ENCODE data around the gene RPUSD1.

RPUSD1 gene

DNA sequence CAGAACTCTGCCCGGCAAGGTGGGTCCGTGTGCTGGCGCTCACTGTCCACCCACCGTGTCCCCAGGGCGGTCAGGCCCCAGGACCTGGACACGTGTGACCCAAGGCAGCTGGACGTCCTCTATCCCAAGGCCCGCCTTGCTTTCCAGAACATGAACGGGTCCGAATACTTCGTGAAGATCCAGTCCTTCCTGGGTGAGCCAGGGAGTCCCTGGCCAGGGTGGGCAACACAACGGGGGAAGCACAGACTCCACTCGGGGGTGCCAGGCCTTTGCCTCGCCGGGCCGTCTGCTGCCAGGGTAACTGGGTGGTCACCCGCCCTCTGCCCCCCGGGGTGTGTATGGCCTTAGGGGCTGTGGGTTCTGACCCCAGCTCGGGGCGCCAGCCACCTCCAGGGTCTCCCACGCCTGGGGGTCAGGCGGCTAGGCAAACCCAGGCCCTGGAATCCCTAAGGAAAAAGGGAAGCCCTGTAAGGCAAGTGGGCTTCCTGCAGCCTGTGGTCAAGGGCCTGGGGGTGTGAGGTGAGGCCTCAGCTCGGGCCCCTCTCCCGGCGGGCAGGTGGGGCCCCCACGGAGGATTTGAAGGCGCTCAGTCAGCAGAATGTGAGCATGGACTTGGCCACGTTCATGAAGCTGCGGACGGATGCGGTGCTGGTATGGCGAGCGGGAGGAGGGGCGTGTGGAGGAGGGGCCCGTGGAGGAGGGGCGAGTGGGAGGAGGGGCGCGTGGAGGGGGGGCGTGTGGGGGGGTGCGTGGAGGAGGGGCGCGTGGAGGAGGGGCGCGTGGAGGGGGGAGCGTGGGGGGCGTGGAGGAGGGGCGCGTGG is 21.2 kb downstream of the RPUSD1 start:
- no peak overlapping the region for H3K27ac ChIP-seq
- TF ChIP-seq, protein P1, sequence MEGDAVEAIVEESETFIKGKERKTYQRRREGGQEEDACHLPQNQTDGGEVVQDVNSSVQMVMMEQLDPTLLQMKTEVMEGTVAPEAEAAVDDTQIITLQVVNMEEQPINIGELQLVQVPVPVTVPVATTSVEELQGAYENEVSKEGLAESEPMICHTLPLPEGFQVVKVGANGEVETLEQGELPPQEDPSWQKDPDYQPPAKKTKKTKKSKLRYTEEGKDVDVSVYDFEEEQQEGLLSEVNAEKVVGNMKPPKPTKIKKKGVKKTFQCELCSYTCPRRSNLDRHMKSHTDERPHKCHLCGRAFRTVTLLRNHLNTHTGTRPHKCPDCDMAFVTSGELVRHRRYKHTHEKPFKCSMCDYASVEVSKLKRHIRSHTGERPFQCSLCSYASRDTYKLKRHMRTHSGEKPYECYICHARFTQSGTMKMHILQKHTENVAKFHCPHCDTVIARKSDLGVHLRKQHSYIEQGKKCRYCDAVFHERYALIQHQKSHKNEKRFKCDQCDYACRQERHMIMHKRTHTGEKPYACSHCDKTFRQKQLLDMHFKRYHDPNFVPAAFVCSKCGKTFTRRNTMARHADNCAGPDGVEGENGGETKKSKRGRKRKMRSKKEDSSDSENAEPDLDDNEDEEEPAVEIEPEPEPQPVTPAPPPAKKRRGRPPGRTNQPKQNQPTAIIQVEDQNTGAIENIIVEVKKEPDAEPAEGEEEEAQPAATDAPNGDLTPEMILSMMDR (conservative IDR thresholded peaks at IDR 0.05; ENCODE audit: low read depth, low read length) = no peak

DNA sequence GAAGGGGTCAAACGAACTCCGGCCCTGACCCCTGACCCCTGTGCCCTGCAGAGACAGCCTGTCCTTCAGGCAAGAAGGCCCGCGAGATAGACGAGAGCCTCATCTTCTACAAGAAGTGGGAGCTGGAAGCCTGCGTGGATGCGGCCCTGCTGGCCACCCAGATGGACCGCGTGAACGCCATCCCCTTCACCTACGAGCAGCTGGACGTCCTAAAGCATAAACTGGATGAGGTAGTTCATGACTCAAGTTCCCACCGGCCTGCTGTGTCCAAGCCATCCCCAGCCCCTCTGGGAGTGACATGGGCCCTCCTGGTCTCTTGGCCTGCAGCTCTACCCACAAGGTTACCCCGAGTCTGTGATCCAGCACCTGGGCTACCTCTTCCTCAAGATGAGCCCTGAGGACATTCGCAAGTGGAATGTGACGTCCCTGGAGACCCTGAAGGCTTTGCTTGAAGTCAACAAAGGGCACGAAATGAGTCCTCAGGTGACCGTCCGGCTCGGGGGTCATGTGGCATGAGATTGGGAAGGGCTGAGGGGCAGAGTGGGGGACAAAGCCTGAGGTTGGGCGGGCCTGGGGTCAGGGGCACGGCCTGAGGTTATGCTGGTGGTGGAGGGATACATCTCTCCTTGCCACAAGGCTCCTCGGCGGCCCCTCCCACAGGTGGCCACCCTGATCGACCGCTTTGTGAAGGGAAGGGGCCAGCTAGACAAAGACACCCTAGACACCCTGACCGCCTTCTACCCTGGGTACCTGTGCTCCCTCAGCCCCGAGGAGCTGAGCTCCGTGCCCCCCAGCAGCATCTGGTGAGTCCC is 22.0 kb downstream of the RPUSD1 start:
- TF ChIP-seq, protein P1 (conservative IDR thresholded peaks at IDR 0.05; ENCODE audit: low read depth, low read length) = no peak
- Histone ChIP-seq H3K4me2 (no peak overlapping the region), H3K9ac (no peak overlapping the region), H4K20me1 (ENCODE audit: insufficient read depth) (no peaks in the 10 kb centered on the region), H3K4me1 (ENCODE audit: low read depth, poor library complexity, severe bottlenecking) (no peaks in the 10 kb centered on the region), H3K27ac (no peak overlapping the region), H2AFZ (ENCODE audit: low read depth) (no peak overlapping the region), H3K79me2 (ENCODE audit: insufficient read depth, low read depth) (no peaks in the 10 kb centered on the region), H3K36me3 (ENCODE audit: insufficient read depth) (no peaks in the 10 kb centered on the region), H3K27me3 (ENCODE audit: insufficient read depth, low read depth) (peaks cover 69% of the 10 kb centered on the region), H3K4me3 (IDR thresholded peaks at IDR 0.05; ENCODE audit: insufficient read depth, low read depth, low read length) (no peak overlapping the region)

More for the DNA sequence above, 21.2 kb downstream of the RPUSD1 start:
- Histone ChIP-seq H4K20me1 (ENCODE audit: insufficient read depth) (no peaks in the 10 kb centered on the region), H3K4me1 (ENCODE audit: low read depth, poor library complexity, severe bottlenecking) (no peaks in the 10 kb centered on the region), H3K9ac (no peak overlapping the region), H2AFZ (ENCODE audit: low read depth) (no peak overlapping the region), H3K4me2 (no peak overlapping the region), H3K4me3 (IDR thresholded peaks at IDR 0.05; ENCODE audit: insufficient read depth, low read depth, low read length) (no peak overlapping the region), H3K27me3 (ENCODE audit: insufficient read depth, low read depth) (peaks cover 69% of the 10 kb centered on the region), H3K36me3 (ENCODE audit: insufficient read depth) (no peaks in the 10 kb centered on the region), H3K79me2 (ENCODE audit: insufficient read depth, low read depth) (no peaks in the 10 kb centered on the region)

DNA sequence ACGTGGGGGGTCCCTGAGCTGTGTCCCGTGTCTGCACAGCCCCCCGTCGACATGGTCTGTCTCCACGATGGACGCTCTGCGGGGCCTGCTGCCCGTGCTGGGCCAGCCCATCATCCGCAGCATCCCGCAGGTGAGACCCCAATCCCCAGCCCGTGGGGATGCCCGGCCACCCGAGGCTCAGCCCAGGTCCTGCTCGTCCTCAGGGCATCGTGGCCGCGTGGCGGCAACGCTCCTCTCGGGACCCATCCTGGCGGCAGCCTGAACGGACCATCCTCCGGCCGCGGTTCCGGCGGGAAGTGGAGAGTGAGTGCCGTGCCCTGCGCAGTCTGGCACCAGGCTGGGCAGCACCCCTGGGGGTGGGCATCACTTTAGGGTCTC is 22.7 kb downstream of the RPUSD1 start:
- H3K79me2 ChIP-seq (ENCODE audit: insufficient read depth, low read depth) = no peaks in the 10 kb centered on the region
- H4K20me1 ChIP-seq (ENCODE audit: insufficient read depth) = no peaks in the 10 kb centered on the region
- H3K36me3 ChIP-seq (ENCODE audit: insufficient read depth) = no peaks in the 10 kb centered on the region
- no peak overlapping the region for H3K27ac ChIP-seq
- H3K4me1 ChIP-seq (ENCODE audit: low read depth, poor library complexity, severe bottlenecking) = no peaks in the 10 kb centered on the region
- no peak overlapping the region for H2AFZ ChIP-seq (ENCODE audit: low read depth)
- TF ChIP-seq, protein P1 (conservative IDR thresholded peaks at IDR 0.05; ENCODE audit: low read depth, low read length) = no peak
- H3K4me3 ChIP-seq (IDR thresholded peaks at IDR 0.05; ENCODE audit: insufficient read depth, low read depth, low read length) = no peak overlapping the region
- peaks cover 71% of the 10 kb centered on the region for H3K27me3 ChIP-seq (ENCODE audit: insufficient read depth, low read depth)
- no peak overlapping the region for H3K9ac ChIP-seq
- H3K4me2 ChIP-seq = no peak overlapping the region

DNA sequence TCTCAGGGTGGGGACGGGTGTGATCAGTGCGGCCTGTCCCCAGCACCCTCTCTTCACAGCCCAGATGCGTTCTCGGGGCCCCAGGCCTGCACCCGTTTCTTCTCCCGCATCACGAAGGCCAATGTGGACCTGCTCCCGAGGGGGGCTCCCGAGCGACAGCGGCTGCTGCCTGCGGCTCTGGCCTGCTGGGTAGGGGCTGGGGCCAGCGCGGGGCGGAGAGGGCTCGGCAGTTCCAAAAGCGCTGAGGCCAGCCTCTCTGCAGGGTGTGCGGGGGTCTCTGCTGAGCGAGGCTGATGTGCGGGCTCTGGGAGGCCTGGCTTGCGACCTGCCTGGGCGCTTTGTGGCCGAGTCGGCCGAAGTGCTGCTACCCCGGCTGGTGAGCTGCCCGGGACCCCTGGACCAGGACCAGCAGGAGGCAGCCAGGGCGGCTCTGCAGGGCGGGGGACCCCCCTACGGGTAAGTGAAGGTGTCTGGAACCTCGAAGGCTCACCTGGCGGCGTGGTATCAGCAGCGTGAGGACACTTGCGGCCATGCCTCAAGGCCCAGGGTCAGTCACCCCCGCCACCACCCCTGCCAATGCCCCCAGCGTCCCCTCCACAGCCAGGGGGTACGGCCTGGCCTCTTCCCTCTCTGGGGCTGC is 23.2 kb downstream of the RPUSD1 start:
- TF ChIP-seq, protein P1 (conservative IDR thresholded peaks at IDR 0.05; ENCODE audit: low read depth, low read length) = no peak
- no peaks in the 10 kb centered on the region for H3K79me2 ChIP-seq (ENCODE audit: insufficient read depth, low read depth)
- H3K9ac ChIP-seq = no peak overlapping the region
- no peak overlapping the region for H2AFZ ChIP-seq (ENCODE audit: low read depth)
- H3K4me1 ChIP-seq (ENCODE audit: low read depth, poor library complexity, severe bottlenecking) = no peaks in the 10 kb centered on the region
- H3K4me3 ChIP-seq (IDR thresholded peaks at IDR 0.05; ENCODE audit: insufficient read depth, low read depth, low read length) = no peak overlapping the region
- peaks cover 73% of the 10 kb centered on the region for H3K27me3 ChIP-seq (ENCODE audit: insufficient read depth, low read depth)
- H3K36me3 ChIP-seq (ENCODE audit: insufficient read depth) = no peaks in the 10 kb centered on the region
- H4K20me1 ChIP-seq (ENCODE audit: insufficient read depth) = no peaks in the 10 kb centered on the region
- H3K27ac ChIP-seq = no peak overlapping the region
- H3K4me2 ChIP-seq = no peak overlapping the region
